ENCODE data around the gene VSIR.

Gene VSIR

DNA sequence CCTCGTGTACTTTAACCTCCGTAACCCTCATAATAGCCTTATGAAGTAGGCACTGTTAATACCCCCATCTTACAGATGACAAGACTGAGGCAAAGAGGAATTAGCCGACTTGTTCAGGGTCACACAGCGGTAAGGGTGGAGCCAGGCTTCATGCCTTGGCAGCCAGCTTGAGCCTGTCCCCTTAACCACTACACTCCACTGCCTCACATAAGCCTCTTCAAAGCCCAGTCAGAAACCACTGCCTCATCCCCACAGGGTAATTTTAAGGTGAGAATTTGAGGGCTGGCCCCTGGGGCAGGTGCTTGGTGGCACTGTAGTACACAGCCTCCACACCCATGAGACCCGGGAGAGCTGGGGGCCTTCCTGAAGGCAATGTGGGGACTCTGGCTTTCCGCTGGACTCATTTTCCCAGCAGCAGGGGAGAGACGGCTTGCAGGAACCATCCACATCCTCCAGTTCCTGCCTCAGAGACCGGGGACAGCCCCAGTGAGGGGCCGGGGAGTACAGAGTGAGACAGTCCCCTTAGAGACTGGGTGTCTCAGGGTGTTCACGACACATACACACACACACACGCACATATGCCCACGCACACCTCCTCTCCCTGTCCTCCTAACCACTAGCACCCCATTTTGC is 46.1 kb downstream of the VSIR start:
- DNase-seq, result peak; percentile 70

DNA sequence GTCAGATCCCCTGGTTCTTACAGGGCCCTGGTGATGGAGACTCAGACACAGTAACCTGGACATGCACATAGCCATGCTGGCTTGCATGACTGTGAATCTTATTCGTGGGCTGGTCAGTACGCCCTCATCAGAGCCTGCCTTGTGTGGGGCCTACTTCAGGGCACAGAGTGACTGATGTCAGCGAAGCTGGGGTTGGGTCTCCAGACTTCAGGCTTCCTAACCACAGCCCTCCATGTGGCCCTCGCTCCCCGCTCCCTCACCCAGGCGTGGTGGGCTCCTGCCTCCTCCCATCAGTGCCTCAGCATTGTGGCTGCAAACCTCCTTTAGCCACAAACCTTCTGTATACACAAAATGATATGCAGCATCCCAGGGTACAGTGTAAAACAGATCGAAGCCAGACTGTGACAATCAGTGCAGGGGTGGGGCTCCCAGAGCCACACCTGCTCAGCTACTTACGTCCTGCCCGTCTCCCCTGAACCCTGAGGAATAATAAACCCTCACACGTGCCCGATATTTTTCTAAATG is 46.7 kb downstream of the VSIR start:
- DNase-seq, result peak; percentile 44

DNA sequence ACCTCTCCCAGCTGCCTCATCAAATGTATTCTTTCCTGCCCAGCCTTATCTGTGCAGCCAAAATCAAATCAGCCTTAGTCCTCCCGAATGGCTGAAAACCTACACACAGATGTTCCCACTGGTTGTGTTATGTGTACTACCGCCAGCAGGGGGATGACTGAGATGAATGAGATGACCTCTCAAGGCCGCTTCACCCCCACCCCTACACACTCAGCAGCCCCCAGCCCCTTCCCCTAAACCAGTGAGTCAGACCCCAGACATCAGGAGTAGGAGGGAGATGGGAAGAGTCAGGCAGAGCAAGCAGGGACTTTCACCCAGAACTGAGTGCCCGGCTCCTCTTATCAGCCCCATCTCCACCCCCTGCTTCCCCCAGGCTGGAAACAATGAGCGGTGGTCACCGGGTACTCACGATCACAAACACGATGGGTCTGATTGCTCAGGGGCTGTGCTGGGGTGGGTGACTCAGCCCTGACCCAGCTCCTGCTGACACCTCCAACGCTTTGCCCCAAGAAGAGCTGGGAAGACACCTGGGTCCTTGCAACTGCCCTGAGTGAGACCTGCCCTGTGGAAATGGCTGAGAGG is 47.2 kb downstream of the VSIR start:
- DNase-seq, result peak; percentile 43

DNA sequence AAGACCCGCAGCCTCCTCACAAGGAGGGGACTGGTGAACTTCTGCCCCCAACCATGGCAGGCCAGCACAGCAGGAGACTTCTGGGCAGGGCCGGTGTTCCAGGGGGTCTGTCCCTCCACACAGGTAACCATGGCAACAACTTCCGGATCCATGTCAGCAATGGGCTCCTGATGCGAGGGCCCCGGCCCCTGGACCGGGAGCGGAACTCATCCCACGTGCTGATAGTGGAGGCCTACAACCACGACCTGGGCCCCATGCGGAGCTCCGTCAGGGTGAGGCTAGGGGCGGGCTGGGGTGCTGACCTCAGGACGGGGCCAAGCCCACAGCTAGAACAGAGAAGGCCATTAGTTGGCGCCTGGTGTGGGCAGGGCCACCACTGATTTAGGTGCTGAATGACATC is 48.1 kb downstream of the VSIR start:
- DNase-seq, result no peak

DNA sequence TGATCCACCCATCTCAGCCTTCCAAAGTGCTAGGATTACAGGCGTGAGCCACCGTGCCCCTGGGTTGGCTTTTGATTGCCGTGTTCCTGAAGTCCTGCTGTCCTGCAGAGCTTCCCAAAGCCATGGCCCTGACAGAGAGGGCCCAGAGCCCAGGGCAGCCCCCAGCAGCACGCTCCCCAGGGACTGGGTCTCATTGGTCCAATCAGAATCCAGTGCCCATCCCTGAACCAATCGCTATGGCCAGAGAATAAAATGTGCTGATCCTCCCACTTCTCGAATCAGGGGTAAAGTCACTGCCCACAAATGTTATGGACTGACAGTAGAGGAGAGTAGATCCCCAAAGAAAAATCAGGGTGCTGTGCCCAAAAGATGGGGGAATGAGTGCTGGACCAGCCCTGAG is 48.8 kb downstream of the VSIR start:
- no peak for DNase-seq

DNA sequence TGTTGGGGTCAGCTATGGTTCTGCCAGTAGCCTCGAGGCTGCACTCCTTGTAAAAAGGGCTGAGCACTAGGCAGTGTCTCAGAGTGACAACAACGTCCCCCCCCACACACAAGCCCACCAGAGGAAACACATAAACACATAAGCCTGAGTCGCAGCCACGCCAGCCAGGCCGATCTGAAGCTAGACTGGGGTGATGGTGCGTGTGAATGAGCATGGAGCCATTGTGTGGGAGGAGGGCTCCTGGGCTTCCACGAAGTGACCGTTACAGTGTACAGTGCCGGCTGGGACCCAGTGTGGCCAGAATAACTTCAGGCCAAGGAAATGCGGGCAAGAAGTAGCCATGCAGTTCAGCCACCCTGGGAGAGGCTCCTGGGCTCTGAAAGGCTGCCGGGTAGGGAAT is 50.0 kb downstream of the VSIR start:
- no peak for DNase-seq

DNA sequence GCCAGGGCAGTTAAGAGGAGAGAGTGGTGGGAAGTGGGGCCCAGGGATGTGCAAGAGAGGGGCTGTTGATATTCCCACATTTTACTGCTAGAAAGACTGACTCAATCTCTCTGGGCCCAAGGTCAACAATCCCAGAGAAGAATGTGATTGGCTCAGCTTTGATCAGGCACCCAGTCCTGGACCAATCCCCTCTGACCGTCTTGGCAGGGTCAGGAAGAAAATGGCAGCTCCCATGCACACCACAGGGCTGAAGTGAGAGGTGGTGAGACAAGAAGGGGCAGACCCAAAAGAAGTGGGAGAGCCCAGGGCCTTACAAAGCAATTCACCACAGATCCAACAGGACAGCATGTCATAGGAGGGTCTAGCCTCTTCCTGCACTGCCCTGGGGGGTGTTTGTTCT is 50.5 kb downstream of the VSIR start:
- no peak for DNase-seq

DNA sequence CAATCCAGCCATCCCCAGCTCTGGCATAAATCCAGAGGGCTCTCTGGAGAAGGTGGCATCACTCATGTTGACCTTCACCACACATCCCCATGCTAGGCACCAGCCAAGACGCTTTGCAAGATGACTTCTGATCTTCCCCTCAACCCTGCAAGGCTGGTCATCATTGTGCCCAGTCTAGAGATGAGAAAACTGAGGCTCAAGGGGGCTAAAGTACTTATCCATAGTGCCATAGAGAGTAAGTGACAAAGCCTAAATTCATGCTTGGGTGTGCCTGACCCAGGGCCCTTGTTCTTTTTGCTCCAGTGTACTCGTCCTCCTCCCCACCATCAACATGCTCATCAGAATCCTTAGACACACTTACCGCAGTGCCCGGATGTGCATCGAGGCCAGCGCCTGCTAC is 52.0 kb downstream of the VSIR start:
- no peak for DNase-seq

DNA sequence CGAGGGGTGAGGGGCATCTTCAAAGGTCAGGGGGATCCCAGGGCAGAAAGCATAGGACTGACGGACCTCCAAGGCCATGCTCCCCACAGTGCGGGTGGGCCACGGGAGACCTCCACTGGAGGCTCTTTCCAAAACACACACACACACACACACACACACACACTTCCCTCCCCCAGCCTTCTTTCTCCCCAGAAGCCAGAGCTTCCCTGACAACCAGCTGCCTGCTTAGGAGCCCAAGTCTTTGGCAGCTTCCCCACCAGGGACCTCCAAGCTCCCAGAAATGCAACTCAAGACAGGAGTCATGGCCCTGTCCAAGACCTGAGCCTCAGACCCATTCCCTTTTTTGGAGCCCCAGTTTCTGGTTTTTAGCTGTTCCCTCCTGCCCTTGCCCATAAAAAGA is 53.0 kb downstream of the VSIR start:
- no peak for DNase-seq

DNA sequence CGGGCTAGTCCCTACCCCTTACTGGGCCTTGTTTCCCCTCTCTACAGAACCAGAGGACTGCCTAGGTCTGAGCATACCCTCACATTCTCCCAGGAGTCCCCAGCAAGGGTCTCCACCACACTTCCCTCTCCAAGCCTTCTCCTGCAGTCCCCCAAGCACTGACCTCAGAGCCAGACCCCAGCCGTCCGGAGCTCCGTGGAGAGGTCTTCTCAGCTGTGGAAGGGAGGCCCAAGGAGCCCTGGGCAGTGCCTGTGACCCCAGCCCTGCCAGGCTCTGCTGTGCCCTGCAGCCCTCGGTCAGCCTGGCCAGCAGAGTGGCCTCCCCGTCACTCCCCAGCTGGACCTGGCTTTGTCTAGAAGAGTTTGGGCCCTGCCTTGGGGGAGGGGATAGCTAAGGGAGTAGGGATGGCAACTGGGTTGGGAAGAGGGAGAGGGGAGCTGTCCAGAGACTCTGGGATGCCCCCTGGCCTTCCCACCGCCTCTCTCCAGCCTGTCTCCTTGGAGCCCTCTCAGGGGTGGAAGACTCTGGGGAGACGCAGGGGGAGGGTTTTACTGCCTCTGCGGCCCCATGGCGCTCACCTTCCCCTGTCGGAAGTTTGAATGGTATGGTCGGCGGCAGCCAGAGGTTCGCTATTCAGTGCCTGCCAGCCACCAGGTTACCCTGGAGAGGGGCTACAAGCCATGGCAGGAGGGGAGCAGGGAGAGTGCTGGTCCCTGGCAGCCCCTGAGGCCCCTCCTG is 53.7 kb downstream of the VSIR start, which contains the start of gene C10orf105:
TSS of gene C10orf105 (minus strand) at position 315 of the 738 bp plus-strand sequence. CDS start 3,441 bp downstream, outside the sequence.
- DNase-seq, result no peak

DNA sequence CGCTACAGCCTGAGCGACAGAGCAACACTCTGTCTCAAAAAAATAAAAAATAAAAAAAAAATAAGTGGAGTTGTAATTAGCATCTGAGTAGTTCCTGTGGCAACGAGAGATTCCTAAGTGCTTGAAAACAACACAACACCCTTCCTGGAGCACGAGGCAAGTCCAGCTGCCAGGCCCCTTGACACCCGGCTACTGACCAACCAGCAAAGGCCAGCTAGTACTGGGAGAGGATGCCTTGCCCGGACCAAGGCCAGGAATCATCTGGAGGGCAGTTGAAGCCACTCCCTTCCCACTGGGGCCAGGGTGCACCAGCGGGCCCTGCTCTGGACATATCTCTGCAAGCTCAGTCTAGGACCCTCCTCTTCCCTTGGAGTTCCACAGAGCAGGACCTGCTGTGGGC is 54.3 kb downstream of the VSIR start:
- DNase-seq, result no peak

DNA sequence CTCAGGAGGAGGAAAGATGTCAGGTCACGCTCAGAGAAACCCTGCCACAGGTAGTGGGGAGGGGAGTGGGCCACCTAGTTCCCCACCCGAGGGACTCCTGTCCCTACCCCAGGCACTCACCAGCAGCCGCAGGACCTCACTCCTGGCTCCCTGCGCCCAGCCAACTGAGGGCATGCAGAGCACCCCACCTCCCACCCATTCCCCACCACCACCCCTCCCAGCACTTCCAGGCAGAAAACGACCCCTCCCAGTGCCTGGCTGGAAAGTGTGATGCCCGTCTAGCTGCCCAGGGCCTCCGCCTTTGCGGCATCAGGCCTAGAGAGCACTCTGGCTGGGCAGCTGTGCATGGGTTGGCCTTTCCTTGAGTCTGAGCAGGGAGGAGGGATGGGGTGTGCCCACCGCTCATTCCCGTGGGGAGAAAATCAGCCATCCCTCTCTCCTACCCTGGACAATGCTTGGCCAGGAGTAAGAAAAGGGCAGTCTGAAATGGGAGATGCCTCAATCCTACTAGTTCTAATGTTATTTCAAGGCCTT is 55.1 kb downstream of the VSIR start:
- DNase-seq, result no peak

DNA sequence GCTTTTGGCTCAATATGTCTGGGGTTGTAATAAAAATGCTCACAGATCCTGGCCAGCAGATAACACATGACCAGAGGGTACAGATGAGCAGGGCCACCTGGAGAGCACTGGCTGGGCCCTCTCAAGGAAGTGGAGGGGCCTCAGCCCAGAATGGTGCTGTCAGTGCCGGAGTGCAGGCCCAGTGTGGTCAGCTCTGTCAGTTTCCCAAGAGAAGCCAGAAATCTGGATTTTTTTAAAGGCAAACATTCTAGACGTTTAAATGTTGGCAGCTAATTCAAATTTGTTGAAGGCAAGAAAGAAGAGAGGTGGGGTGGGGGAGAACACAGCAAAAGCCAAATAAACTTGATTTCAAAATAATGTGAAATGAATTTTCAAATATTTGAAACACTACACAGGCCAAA is 55.8 kb downstream of the VSIR start:
- no peak for DNase-seq

DNA sequence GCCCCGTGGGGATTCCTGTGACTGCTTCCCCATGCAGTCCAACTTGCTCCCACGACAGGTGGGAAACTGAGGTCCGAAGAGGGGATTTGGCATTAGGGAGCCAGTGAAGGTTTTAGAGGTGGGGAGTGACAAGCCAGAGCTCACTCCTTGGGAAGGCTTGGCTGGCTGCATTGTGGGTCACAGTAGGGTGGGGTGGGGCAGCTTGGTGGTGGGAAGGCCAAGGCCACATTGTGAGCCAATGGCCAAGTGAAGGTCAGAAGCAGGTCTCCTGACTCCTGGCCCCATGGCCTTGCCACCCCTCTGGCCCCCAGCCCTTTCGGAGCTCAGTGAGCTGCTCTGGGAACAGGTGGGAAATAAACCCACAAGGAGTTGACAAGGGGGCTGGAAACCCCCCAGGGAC is 56.3 kb downstream of the VSIR start:
- DNase-seq, result no peak

DNA sequence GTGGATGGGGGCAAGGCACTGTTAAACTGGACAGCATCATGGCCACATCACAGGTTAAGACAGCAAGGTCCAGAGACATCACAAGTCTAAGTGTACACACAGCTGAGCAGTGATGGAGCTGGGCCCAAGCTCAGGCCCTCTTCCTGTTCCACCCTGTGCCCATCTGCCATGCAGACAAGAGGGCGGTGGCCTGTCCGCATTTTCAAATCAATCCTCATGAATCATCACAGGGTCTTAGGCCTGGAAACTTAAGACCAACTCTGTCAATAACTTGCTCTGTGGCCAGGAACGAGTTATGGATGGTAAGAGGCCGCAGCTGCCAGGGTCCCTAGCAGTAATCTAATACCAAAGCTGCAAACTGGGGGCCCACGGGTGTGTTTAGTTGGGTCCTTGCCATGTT is 56.9 kb downstream of the VSIR start:
- no peak for DNase-seq

DNA sequence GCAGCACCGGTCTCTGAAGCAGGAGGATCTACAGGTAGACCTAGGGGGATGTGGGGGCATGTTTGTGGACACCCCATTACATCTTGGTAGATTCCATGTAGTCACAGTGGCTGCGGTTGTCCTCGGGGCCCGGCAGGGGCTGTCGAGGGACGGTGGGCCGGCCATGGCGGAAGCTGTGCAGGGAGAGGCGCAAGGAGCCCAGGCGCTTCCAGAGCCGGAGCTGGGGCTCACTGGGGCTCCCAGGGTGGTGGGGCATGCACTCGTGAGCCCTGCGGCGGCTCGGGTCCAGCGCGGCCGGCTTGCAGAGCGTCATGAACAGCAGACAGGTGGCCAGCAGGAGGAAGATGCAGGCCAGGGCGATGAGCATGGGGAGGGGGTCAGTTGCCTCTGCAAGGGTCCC is 57.5 kb downstream of the VSIR start:
- DNase-seq, result no peak

DNA sequence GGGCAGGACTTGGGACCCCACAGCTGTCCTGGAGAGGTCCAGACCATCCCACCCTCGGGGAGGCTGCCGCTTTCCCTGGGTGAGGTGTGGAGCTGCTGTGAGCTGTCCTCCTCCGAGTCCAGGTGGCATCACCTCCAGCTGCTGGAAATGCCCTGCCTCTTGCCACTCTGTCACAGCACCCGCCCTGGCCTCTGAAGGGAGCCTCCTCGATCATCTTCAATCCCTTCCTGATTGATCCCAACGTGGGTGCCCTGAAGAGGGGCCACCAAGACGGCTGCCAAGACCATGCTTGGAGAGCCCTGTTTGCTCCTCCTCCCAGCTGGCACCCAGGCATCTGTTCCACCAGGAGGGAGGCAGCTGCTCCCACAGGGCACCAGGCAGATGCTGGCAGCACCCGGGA is 58.3 kb downstream of the VSIR start:
- DNase-seq, result no peak

DNA sequence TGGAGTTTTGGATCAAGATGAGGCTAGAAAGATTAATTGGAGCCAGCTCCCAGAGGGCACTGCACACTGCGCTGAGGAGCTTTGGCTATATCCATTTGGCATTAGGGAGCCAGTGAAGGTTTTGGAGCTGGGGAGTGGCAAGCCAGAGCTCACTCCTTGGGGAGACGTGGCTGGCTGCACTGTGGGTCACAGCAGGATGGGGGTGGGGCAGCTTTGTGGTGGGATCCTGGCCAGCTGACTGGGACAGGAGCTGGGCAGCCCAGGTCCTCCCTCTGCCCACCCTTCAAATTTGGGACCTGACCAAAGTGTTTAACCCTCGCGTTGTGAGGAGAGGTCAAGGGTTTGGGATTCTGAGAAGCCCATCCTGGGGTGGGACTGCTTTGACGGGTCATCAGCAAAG is 58.7 kb downstream of the VSIR start:
- DNase-seq, result no peak

DNA sequence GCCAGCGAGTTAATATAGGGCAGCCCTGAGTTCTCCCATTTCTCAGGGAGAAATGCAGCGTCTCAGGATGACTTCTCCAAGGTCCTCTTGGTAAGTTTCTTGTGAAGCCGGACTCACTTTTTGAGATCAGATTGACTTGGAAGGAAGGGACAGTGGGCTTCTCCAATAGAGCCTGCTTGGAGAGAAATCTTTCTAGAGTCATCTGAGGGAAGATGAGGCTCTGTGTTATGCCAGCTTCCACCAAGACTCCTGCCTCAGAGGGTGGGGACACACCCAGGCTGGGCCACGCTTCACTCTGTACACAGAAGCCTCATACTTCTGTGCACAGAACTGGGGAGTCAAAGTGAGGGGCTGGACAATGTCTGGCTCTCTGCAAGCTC is 59.3 kb downstream of the VSIR start:
- DNase-seq, result no peak

DNA sequence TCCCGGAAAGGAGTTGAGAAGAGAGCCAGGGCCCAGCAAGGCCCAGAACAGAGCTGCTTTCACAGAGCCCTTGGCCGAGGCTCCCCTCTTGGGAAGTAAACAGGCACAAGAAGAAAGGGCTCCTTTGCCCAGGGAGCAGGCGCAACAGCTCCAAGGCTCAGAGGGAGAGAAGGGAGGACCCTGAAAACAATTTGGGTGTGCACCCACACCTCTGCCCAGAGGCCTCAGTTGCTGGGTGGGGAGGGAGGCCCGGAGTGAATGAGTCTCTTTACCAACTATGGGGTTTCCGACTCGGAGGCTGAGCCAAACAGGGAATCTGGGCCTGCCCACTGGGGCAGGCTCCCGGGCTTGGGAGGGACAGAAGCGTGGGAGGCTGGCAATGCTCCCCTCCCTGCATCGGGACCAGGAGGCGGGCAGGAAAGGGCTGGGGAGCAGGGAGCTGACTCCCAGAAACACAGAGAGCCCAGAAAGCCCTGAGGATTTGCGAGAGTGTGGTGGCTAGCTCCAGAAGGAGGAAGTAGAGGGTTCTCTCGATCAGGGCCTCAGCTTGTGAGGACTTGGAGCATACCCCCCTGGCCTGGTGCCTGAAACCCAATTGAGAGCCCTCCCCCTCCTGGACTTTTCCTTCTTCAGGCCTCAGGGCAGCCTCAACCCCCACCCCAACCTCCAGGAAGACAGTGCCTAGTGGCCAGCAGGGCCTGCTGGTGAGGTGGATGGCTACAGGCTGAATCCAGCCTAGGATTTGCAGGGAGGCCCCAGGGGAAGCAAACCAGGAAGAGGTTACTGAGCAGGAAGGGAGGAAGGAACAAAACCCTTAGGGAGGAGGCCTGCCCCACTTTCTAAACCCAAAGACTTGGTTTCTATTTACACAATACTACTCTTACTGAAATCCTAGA is 59.9 kb downstream of the VSIR start:
- no peak for DNase-seq

DNA sequence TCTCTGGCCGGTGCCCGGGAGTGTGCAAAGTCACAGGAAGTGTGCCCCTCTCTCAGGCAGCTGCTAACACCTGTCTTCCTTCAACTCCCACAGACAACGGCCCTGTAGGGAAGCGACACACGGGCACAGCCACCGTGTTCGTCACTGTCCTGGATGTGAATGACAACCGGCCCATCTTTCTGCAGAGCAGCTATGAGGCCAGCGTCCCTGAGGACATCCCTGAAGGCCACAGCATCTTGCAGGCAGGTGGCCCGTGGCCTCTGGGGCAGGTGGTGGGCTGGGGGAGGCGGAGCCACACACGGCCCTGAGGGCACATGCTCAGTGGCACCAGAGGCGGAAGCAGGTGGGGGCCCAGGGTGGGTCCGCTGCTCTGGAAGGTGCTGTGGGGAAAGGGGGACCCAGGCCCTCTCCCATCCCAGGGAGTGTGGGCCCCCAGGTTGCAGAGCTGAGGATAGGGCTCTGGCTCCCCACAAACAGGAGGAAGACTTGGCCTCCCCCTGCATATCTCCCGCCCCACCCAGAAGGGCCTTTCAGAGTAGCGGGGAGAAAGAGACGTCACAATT is 60.7 kb downstream of the VSIR start:
- no peak for DNase-seq

DNA sequence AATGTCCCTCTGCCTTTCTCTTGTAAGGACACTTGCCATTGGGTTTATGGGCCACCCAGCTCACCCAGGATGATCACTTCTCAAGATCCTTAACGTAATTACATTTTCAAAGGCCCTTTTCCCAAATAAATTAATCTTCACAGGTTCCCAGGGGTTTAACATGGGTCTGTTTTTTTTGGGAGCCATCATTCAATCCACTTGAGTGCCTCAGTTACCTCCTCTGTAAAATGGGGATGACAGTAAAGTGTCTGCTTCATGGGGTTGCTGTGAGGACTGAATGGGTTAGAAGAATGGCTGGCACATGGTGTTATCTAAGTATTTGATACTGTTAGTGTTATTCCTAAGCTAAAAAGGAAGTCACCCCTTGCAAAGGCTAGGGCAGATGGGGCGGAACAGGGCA is 61.1 kb downstream of the VSIR start:
- DNase-seq, result no peak
